ENCODE measurements around the gene STAC2.

STAC2 gene

DNA sequence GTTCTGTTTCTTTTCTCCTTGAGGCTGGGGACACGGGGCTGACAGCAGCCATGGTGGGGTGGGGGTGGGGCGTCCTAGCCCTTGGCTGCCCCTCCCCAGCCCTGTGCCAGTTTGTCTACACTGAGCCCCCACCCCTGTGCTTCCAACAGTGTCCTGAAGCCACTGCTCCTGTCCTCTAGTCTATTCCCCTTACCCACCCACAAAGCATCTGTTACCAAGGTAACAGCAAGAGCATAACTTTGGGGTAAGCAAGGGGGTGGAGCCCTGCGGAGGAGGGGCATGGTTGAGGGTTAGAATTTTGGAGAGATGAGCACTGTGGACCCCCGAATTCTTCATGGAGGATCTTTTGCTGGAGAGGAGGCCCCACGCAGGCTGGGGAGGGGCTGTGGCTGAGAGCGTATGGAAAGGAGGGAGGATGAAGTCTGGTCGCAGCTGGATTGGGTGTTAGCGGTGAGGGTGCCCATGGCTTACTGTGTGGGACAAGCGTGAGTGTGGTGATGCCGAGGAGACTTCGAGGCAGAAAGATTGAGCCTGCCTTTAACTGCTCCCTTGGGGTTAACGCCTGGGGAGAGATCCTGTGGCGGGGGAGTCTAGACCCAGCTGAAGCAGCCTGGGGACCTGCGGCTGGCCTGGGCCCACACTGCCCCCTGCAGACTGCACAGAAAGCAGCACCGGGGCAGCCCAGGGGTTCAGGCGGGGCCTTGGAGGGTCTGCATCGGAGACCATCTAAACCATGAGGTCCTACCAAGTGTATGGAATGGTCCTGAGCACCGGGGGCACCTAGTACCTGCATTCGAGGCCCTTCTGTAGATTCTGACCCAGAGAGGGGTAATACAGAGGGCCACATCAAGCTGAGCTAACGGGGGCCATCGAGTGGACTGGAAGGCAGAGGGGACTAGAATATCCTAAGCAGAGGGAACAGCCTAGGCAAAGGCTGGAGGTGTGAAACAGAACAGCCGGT, 6.1 kb upstream of the STAC2 start:
- peak; percentile 39 for DNase-seq

DNA sequence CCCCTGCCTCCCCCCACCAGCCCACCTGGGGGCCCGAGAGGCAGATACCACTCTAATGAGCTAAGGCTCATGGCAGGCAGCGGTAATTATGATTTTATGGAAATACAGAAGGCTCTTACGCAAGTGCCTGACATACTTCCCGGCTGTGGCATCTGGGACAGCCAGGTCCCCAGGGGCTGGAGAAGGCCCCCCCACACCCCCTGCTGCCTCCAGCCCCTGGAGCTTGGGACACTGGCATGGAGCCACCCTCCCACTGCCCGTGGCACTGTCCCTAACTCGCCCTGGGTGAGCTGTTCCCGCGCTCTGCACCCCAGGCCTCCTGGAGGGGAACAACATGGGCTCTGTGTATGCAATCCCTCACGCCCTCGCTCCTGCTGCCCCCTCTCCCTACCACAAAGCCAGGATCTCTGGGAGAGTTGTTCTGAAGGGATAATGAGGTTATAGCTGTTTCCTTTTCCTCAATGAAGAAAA, 5.4 kb upstream of the STAC2 start:
- DNase-seq, result no peak

DNA sequence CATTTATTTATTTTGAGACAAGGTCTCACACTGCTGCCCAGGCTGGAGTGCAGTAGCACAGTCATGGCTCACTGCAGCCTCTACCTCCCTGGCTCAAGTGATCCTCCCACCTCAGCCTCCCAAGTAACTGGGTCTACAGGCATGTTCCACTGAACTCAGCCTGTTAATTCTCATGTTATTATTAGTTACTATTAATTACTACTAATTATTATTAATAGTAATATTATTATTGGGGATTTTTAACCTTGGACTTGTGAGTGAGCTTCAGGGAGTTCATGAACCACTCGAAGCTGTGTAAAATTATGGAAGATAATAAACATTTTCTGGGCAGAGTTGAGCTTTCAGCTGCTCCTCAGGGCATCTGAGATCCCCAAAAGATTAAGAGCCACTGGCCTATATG, 4.6 kb upstream of the STAC2 start:
- DNase-seq, result no peak

DNA sequence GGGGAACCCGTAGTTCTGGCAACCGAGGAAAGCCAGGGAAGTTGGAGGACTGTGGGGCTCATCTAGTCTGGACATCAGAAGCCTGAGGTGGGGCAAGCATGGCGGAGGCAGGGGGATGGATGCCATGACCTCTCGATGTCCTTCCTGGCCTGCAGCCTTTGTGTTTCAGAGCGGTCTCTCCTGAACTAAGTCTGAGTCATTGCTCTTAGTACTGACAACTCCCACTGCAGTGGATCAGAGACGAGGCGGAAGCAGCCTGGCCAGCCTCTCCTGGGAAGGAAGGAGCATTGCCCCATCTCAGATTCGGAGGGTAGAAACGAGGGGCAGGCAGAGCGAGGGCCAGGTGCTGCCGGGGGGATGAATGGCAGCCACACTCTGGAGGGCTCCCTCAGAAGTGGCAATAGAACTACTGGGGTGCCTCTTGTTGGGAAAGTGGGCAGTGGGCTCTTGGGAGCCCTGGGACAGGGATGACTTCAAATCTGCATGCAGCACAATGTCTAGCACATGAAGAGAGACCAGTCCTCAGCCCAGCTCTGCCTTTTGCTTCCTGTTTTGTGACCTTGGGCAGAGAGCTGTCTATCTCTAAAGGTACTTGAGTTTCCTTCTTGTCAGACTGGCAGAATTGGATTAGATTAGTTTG, 3.6 kb upstream of the STAC2 start:
- no peak for DNase-seq

DNA sequence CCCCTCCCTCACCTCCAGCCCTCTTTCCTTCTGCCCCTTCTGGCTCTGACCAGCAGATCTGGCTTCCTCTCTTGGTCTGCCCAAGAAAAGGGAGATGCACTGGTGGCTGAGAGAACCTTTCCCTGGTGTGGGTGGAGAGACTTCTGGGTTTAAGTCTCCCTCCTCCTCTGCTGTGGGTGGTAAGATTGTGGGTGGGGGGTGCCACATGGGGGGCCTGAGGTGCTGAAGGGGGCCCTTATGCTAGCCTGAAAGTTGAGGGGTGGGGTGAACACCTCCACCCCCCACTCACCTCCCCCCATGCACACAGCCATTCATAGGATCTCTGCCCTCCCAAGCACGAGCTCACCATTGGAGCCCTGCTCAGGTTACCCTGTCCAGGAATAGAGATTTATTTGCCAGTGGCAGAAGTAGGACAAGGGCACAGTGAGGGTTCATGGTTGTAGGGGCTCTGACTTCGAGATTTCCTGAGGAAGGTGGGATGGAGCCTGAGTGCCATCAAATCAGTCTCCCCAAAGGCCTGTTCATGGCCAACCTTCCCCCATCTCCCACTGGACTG, 1.7 kb upstream of the STAC2 start:
- DNase-seq, result no peak

DNA sequence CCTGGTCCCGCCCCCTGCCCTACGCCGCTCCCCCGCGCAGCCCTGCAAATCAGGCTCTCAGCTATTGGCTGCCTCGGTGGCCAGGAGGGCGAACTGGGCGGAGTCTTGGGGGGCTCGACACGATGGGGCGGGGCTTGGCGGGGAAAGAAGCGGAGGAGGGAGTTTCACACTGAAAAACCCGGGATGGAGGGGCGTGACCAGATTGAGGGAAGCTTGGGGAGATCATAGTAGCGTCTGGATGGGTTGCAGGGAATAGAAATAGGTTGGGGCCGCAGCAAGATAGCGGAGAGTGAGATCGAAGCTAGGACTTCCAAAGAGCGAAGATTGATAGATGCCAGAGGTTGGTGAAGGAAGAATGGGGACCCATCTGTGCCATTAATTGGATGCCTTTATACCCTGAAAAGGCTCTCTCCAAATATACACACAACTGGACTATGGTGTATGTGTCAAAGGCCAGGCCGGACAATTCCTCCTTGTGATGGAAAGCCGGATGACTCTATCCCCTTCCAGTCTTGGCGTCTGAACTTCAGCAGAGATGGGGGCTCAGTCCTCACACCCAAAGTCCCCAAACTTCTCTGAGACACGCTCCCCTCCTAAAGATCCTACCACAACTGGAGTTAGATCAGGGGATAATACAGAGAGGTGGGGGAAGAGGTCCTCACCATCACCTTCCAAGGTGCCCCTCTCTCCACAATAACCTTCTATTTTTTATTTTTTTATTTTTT, 376 bp upstream of the STAC2 start:
- DNase-seq, result no peak

DNA sequence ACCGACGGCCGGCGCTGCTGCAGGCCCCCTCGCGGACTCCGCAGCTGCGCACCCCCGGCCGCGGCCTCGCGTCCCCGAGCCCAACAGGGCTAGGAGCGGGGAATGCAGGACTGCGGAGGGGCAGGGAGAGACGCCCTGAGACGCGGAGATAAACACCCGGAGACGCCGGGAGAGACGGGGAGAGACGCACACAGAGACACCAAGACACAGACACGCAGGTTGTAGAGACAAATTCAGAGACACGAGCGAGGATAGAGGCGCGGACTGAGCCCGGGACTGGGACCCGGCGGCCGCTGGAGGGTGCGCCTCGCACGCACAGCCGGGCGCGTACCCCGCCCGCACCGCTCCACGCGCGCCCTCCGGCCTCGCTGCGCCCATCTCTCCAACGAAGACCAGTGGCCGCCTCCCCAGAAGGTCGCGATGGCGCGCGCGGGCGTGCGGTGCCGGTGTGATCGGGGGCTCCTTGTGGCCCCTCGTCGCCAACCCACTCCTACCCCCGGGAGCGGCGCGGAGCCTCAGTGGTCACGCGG, 902 bp downstream of the STAC2 start:
- no peak for DNase-seq

DNA sequence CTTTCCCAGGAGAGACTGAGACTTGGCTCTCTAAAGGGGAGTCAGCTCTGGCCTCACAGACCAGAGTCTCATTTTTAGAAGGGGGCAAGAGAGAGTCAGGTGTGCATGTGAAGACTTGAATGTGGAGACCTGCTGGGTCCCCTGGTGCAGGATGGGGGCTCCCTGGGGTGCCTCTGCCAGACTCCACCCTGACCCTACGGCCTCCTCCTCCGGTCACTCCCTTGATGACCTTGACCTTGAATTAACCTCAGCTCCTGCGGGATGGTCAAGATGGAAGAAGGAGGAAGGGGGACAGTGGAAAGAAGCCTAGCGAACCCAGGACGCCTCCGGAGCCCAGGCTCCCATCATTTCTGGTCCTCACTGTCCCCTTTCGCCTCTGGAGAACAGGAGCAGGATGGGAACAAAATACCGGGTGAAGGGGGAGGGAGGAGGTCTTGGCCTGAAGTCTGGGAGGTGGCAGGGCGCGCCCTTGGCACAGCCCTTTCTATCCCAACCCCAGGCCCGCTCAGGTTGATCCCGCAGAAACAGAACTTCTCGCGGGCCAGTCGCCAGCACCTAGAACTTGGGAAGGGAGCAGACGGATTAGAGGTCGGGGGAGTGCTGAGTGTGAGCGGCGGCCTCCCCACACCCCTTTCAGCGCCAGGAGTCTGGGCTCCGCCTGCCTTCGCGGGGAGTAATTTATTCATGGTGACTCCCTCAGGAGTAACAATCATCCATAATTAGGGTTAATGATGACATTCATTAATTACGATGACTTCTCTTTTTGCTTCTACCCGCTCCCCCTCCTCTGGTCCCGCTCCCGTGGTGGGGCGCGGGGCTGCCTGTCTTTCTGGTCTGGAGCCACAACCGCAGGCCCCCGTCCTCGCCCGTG, 1.6 kb downstream of the STAC2 start:
- no peak for DNase-seq

DNA sequence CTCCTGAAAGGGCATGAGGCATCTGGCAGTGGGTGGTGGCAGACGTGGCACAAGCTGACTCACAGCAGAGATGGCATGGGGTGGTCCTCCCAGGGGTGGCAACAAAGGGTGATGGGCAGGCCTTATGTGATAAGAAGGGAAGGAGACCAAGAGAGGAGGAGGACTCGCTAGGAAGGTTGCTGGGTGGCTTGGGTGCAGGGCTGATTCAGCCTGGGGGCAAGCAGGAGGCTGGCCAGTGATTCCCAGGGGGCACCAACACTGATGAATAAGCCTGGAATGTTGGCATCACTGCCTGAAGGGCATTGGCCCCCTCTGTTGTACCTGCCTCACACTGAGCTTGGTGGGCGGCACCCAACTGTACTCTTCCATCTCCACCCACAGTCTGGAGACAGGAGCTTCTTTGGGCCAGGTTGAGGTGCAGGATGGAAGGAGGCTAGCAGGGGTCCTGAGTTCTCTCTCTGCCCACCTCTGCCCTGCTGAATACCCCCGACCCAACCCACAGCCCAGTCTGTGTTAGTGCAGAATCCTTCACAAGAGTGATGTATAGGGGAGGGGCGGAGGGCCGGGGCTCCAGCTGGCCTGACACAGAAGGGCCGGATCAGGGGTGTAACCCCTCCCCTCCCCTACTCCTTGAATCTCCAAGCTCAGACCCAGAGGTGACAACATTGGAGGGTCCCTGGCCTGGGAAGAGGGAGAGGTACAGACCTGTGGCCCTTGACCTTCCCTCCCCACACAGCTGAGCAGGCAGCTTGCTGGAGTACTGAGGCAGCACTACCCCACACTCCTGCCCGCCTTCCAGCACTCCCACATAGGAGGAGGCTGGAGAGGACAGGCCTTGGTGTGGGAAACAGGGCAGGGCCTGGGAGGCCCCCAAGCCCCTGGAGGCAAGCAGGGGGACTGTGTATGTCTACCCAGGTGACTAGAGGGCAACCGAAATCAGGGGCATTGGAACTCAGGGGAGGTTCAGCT, 2.6 kb downstream of the STAC2 start:
- DNase-seq, result no peak

DNA sequence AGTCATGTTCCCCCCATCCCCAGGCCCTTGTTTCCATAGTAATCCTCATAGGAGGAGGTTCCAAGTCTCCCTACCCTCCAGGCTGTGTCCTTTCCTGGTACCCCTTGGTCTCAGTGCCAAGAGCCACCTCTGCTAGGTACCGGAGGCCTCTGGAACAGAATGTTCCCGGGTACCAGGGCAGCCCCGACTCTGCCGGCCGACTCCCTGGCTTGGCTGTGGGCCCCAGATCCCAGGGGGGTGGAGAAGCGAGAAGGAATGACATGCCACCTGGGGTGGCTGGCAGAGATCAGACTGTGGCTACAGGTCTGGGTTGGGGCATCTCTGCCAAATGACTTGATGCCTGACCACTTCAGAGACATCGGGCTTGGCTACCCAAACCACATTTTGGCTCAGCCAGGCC, 3.6 kb downstream of the STAC2 start:
- DNase-seq, result no peak

DNA sequence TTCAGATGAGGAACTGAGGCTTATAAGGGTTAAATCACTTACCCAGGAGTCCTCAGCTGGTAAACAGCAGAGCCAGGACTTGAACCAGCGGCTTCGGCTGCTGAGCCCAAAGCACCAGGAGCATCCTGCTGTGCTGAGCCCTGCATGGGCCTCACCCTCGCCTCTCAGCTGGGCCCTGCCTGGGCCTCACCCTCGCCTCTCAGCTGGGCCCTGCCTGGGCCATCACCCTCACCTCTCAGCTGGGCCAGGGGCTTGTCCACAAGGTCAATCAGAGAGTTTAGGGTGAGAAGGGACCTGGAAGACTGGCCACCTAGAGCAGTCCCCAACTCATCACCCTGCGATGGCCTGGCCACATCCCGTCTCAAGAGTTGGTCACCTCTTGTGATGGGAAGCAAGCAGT, 4.2 kb downstream of the STAC2 start:
- DNase-seq, result no peak

DNA sequence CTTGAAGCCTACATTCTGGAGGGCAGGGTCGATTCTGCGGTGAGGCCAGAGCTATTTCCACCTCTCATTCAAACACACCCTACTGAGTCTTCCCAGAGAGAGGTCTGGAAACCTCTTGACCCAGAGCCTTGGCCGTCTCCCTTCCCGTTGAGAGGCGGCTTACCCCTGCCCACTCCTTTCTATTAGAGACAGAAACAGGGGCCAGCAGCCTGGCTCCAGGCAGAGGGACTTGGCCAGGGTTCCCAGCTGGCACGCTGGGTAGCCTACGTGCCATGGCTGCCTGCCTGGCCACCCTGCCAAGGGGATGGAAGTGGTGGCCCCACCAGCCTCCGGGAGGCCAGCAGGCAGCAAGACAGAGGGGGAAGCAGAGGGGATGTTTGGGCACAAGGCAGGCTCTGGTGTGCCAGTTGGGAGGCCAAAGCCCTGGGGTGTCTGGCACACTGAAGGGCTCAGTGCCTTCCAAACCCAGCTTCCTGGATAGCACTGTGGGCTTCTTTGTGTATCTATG, 6.0 kb downstream of the STAC2 start:
- DNase-seq, result no peak

DNA sequence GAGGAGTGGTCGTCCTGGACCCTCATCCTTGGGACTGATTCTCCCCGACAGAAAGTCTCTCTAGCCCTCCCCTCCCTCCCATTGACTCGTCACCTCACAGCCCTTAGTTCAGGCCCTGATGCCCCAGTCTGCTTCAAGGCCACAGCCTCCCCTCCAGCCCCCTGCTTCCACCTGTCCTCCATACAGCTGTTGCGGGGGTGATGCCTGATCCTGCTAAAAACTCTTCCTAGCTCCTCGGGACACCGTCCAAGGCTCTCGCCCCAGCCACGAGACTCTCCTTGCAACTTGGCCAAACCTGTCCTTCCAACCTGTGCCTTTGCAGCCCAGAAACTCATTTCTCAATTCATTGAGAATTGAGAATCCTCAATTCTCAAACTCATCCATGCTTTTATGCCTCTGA, 6.8 kb downstream of the STAC2 start:
- no peak for DNase-seq

DNA sequence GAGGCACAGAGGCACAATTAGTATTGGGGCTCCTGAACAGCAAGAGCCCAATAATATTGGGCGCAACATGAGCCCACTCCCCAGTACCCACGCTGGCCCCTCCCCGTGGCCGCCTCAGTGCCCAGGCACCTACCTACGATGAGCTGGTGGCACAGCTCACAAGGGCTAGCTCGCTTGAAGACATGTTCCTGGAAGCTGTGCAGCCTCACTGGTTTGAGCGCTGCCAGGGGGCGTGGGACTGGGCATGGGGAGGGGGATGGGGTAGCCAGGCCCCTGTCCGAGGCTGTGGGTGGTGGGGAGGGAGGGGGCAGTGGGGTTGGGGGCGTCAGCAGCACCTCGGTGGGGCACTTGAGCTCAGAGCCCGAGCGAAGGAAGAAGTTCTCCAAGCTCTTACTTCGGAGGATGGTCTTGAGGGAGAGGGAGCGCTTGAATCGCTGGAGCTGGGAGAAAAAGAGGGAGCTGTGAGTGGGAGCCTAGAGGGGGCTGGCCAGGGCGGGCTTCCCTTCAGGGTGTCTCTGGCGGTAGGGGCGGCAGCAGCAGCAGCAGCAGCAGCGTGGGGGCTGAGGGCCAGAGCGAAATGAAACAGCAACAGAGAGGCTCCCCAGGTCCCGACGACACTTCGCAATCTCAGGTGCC, 7.9 kb downstream of the STAC2 start:
- no peak for DNase-seq

DNA sequence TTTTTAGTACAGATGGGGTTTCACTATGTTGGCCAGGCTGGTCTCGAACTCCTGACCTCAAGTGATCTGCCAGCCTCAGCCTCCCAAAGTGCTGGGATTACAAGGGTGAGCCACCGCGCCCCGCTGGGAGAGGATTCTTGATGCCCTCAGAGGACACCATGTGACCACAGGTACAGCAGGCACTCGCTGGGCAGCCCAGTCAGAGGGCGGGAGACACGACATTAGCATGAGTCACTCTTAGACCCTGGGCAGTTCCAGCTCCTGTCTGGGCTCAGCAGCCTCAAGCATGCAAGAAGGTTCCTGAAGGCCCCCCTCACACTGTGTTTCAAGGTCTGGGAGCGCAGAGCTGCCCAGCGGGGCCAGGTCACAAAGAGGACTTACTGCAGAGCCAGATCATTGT, 11.9 kb downstream of the STAC2 start:
- DNase-seq, result no peak

DNA sequence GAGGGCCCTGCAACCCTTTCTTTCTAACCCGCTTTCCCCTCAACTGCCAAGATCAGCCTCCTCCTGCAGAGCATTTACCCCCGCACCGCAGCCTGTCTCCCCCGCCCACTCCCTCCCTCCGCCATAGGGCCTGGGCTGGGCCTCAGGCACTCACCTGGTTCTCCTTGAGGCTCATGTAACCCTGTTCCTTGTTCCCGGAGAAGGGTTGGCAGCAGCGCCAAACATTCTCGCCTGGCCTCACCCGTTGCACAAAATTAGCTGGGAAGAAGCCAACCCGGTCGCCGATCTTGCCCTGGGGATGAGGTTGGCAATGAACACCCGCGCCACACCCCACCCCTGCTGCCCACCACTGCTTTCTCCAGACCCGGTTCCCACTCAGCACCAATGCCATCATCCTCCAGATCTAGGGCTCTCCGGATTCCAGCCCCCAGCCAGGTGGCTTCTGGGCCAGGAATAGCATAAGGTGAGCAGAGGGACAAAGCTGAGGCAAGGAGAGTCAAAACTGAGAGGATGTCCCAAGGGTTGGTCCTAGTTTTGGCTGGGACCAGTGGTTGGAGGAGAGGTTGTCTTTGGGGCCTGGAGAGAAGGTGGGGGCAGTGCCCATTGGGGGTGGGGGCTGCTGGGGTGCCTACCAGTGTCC, 12.8 kb downstream of the STAC2 start:
- no peak for DNase-seq

DNA sequence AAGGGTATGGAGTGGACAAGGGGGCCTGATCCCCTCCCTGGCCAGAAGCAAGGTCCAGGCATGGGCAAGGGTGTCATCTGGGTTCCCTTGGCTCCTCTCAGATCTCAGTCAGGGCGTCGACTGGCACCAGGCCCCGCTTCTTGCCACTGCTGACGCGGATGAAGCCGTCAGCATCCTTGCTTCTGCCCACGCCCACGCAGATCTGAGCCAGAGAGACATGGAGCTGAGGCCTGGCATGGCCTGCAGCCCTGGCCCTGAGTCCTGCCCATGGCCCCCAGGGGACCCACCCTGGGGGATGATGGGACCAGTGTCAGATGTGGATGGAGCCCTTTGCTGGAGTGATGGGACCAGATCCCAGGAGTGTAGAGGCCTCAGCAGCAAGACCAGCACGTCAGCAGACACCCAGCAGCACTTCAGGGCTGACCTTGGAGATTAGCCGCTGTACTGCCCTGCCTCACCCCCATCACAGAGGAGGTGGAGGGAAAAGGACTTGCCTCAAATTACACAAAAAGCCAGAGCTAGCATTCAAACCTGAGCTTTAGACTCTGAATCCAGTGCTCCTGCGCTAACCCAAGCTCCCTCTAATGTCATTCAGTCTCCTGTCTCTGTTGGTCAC, 13.4 kb downstream of the STAC2 start:
- no peak for DNase-seq

DNA sequence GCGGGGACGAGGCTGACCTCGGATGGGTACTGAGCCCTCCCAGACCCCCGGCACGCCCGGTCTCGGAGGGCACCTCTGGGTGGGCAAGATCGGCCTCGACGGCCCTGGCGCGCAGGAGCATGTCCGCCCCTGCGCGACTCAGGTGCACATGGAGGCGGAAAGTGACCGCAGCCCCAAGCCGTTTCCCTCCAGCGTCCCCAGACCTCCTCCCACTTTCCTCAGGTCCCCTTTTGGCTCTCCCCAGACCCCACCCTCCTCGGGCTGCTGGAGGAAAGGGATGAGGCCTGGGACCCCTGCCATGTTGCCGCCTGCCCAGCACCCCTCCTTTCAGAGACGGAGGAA, 15.7 kb downstream of the STAC2 start:
- no peak for DNase-seq

All from inflammatory macrophage treated with lipopolysaccharide for 4 hours (primary cell).